ENCODE measurements around the gene DOK6.

Gene DOK6

DNA sequence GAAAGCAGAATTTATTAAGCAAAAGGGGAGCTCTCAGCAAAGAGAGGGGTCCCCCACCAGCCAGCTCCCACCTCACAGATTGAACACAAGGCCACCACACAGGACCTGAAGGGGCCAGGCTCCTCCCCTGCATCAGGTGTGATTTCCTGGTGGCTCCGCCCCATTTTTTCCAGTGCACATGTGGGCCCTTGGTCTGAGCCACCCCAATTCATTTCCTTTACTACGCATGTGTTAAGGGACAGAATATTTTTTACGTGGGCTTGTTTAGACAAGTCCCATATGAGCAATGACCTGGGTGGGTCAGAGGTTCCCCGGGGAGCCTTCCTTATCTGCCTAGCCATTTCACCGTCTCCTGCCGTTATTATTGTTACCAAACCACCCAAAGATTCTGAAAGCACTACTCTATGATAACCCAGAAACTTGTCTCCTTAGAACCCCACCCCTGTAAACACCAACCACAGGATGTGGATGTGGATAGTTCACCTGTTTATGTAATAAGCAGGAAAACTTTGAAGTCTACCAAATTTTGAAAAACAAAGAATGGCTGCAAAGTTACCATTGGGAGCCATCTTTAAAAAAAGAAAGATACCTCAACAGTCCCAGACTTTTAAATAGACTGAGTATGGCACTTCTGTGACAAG is 355.3 kb downstream of the DOK6 start:
- DNase-seq, result no peak

DNA sequence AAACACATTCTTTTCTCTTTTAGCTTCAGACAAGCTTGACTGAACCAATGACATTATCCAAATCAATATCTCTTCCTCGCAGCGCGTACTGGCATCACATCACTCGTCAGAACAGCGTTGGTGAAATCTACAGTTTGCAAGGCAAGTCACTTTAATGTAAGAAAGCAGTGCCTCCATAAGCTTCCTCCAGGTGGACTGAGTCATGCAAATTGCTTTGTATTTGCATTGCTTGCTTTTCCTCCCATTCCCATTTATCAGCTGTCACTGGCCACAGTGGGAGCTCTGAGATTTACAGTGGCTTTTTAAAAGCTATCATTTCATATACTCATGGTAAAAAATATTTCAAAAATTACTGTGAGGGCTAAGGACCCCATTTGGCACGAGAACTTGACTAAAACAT is 357.0 kb downstream of the DOK6 start:
- no peak for DNase-seq

DNA sequence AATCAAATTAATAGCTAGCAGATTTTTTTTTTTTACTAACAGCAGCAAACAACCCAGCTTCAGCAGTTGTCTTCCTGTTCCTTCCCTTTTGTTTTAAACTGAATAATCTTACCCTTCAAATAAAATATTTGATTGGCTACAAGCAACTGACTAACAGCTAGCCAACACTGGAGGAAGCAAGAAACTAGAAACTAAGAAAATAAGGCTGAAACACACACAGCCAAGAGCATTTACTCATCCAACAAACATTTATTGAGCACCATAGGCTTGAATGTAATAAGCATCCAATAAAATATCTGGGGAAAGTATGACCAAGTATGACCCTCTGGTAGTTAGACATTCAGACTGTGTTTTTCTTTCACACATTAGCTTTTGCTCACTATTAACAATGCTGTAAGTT is 357.8 kb downstream of the DOK6 start:
- no peak for DNase-seq

DNA sequence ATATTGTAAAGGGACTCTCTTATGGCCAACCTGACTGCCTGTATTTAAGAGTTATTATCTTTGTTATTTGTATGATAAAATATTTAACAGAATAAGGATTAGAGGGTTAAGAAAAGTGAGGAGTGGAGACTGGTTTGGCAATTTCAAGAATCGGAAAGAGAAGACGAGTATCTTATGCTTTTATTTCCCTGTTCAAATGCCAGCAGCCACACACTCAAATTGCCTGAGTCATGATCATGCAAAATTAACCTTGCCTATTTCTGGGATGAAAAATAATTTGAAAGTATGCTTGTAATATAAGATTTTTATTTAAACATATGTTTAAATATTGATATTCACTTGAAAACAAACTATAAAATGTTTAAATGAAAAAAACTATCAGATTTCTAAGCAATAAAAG is 358.4 kb downstream of the DOK6 start:
- no peak for DNase-seq

DNA sequence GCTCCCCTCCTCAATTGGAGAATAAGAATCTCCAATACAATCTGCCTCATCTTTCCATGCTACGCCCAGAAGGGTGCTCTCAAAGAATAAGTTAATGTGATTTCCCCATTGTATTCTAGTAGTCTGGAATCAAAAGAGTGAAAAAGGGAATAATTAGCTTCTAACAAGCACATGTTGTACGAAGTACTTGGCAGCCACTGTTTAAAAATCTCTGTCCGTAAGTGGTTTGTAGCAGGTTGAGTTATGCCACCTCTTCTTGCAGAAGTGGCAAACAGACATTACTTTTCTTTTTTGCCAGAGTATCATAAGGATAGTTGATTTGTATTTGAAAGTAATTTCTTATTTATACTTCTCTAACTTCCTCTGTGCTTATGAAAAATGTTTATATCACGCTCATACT is 362.3 kb downstream of the DOK6 start:
- DNase-seq, result no peak

DNA sequence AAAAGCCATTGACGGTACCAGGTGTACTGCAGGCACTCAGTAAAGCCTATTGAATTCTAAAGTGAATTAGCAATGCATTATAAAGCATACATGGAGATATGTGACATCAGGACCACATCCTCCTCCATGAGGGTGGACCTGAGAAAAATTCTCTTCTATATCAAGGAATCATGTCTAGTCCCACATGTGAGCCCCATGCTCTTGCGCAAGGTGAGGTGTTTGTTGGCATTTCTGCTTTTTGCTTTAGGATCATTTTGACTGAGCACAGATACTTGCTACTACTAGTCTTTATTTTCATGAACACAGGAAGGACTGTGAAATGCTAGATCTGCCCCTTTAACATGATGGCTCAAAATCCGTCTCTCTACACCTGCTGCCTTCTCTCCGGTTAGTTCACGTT is 363.1 kb downstream of the DOK6 start:
- no peak for DNase-seq

DNA sequence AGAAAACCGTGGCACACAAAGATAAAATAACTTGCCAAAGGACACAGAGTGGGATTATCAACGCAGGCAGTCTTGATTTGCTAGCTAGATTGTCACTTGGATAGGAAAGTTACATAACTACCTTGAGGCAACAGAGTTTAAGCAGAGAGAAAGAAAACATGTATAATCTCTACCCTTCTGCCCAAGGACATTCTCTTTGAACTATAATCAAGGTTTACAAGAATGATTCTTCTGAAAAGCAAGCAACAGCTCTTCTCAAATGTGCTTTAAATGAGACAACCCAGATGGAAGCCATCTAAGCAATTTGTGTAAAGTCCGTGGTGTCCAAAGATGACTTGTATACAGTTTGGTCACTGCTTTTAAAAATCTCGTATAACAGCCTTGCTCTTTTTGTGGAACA is 369.6 kb downstream of the DOK6 start:
- no peak for DNase-seq

DNA sequence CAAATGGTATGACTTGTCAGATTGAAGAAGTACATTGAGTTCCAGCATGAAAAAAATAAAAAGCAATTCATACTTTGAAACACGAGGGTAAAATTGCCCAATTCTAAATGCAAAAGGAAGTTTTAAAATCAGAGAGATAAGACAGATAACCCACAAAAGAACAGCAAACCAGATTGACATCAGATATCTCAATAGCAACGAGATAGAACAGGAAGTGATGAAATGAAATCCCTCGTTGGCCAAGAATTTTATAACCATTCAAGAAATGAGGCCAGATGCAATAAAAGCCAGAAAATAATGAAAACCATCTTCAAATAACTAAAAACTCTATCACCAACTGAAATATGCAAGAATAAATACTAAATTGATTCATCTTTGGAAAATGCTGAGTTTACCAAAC is 374.1 kb downstream of the DOK6 start:
- no peak for DNase-seq

DNA sequence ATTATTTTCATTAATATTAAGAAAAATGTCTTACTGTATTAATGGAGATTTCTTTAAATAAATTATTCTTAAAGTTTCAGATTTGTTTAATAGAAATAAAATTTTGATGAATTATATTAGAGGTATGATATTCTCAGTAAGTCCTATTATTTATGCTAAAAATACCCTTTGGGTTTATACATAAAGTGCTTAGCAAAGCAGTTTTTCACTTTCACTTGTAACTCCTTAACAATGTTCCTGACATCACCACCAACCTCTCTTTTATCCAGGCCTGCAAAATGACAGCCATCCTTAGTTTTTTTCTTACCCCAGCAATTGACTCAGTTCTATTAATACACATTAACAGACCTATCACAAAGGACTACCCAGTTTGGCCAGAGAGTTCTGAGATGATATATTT is 376.6 kb downstream of the DOK6 start:
- no peak for DNase-seq

DNA sequence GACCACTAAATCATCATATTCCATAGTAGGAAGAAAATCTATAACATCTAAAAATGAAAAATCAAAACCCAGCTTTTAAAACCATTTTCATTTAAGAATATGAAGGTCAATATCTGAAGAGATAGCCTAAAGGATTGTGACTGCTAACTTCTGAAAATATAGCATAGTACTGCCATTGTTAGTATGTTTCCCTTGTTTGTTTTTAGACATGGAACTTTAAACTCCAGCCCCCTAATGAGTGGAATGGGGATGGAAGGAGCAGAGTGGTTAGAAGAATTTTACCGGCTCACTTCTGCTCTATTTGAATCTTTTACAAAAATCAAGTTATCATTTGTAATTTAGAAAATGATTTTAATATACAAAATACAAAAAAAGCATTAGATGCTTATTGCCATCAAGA is 378.0 kb downstream of the DOK6 start:
- no peak for DNase-seq

DNA sequence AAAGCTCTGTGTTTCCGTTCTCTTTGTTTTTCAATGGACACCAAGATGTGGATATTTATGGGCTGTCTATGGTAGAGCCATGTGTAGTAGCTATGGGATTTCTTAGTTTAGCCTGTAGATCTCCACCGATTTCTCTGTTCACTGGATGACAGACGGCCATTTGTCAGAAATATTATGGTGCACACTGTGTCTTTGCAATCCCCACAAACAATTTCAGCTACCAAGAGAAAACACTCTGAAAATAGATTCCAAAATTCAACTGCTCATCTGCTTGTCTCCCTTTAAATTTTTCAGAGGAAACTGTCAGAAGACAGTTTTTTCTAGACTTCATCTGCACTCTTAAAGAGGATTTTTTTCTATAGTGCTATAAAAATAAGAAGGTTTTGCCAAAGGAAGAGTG is 380.2 kb downstream of the DOK6 start:
- no peak for DNase-seq

DNA sequence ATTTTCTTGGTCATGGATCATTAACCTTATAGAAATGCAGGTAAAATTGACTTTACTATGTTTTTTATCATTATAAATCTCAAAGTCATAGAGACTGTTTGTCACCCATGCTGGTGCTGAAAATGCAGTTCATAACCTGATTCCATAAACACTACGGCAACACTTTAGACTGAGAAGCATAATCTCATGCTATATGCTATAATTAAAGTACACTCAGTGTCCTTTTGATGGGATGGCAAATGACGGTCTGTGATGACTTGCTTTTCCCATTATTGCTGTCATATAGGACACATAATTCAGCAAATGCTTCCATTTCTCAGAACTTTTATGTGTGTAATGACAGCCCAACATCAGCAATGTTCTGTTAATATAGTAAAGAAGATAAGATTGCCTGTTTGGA is 384.1 kb downstream of the DOK6 start:
- no peak for DNase-seq

DNA sequence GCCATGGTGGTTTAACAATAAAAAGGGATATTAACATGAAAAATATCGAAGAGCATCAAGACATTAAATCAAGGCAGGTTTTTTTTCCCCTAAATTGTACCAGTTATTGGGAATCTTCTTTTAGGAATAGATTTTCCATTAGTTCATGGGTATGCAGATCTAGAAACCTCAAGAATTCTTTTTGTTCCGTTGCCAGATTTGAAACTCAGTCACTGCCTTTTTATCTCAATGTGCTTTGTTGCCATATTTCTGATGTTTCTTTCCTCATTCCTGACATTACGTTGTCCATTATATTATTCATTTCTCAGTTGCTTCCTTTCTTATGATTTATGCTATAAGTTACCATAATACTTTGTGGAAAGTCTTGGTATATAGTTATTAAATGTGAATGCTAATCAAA is 384.8 kb downstream of the DOK6 start:
- no peak for DNase-seq

DNA sequence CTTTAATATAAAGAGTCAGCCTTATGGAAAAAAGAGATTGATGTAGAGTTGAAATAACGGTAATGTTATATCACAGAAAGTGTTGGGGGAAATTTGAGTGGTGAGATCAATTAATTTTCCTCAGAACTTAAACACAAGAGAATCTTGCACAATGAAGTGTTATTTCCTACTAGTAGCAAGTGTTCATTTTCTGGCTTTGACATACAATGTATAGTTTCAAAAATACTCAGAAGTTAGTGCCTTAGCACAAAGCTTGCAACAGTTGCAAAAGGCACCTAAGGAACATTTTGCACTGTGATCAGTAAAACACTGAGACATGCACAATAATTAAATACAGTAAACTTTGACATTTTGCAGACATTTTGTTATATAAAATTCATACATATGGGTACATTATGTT is 385.7 kb downstream of the DOK6 start:
- no peak for DNase-seq

DNA sequence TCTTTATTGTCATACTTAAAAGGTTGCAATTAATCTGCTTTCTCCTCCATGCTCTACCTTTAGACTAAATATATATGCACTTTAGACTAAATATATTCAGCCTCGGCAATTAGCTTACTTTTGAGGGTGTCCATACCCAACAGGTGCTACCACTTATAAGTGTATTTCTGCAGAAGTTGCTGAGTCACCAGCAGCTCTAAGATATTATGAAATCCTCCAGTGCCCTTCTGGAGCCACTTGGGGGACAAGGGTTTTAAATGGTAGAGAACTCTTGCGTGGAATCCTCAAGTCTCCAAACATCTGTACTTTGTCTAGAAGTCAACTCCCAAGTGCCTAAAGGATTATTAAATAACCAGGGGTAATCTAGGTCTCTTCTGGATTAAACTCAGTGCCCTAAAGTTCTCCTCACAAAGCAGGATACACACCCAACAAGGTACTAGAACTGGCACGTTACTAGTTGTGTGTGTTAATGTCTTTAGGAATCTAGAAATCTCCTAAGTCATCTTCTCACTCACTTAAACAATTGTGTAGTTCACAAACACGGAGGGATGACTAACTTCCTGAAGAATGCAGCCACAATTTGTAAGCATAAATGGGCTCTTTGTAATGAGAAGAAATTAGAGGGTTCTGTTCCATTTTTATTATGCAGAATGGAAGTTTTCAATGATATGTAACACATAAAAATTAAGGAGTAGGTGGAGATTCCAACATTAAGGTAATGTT is 387.3 kb downstream of the DOK6 start:
- no peak for DNase-seq

DNA sequence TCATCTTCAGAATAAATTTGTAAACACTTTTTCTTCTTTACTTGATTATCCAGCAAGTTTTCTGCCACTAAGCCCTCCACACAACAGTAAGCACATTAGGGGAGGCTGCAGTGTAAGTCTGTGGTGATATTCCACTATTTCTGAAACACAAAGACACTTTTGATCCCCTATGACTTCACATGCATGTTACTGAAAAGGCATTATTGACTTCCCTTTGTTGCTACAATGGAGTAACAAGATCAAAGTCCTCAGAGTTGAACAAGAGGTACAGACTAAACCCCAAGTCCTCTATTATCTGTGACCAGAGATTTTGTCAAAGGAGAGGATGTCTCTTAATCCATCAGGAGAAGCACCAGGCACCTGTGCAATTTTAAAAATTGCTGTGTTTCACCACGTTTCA is 389.1 kb downstream of the DOK6 start:
- no peak for DNase-seq

DNA sequence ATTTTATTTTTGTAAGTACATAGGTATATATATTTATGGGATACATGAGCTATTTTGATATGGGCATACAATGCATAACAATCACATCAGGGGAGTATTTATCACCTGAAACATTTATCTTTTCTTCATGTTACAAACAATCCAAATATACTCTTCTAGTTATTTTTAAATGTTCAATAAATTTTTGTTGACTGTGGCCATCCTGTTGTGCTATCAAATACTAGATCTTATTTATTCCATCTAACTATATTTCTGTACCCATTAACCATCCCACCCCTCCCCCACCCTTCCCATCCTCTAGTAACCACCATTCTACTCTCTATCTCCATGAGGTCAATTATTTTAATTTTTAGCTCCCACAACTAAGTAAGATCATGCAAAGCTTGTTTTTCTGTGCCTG is 390.0 kb downstream of the DOK6 start:
- no peak for DNase-seq

DNA sequence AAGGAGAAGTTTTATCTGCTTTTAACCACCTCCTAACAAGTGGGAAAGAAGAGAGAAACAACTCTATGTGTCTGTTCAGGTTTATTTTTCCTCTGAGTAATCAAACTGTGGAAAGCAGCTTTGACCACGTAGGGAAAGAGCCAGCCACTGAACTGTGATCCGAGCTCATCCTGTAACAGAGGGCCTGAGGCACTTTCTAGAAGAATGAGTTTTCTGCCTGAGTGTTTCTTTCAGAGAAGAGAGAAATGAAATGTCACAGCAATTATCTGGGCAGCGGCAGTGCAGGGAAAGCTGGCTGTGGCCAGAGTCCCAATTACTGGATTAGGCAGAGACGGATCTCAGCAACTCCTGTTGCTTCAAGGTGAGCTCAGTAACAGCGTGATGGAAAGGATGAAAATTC is 395.1 kb downstream of the DOK6 start:
- no peak for DNase-seq

DNA sequence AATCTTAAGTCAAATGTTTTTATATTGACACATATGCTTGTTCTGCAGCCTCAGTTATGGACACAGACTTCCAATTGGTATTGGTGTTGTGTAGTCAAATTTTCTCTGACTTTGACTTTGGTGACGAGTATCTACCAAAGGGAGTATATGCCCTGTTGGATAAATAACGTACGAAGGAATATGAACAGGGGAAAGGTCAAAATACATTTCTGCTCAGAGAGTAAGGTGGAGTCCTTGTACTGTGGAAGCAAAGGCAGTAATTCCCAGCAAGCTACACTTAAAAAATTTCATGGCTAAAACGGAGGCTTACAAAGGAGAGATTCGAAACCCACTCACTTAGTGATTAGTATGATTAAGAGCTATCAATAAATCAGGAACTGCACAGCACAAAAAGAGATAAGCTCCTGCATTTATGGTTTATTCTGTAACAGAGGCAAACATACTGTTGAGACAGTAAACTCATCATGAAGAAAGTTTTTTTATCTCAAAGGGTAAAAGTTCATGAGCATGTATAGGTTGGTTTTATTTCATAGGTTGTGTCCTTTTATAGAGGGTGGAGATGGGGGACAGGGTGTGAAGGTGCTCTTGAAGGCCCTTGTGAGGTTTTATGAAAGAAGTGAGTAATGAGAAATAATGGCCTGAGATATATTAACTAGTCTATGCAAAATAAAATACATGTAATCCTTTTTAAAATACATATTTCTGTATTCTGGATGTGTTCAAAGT is 404.3 kb downstream of the DOK6 start:
- no peak for DNase-seq

DNA sequence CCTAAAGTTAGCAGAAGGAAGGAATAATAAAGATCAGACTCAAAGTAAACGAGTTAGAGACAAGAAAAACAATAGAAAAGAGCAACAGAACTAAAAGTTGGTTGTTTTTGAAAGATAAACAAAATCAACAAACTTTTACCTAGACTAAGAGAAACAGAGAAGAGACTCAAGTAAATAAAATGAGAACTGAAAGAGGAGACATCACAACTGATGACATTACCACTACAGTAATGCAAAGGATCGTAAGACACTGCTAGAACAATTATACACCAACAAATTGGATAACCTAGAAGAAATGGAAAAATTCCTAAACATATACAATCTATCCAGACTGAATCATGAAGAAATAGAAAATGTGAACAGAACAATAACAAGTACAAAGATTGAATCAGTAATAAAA is 407.7 kb downstream of the DOK6 start:
- DNase-seq, result no peak

DNA sequence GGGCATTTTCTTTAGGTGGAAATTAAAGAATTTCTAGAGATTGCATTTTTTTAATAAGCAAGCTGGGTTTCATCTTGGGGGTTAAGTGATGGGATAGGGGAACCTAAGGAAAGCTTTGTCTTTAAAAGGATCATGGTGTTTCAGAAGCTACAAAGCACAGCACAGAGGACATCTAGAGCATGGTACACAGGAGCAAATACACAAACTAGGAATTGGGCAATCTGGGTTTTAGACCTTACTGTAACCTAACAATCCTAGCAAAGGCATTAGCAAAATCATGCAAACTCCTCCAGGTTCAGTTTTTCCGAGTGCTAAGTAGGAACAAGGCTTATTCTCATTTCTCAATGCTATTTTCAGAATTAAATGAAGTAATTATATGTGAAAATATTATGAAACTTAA is 412.9 kb downstream of the DOK6 start:
- no peak for DNase-seq

DNA sequence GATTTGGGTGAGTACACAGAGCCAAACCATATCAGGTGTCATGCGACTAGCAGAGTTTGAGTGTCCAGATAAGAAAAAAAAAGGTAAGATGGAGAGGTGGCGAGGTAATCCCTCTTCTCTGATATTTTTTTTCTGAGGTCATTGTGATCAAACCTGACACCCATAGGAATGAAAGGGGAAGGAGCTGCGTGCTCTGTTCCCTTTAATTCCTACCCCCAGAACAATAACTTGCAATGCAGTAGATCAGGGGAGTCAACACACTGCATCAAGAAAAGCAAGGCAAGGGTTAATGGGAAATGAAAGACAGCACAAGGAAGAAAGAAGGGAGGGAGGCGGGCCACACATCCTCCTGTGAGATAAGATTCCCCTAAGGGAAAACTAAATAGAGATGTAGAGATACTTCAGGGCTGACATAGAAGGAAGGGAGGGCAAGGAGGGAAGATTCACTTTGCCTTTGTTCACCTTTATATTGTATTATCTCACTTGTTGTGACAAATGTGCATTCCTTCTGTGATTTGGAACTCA is 414.2 kb downstream of the DOK6 start:
- no peak for DNase-seq

DNA sequence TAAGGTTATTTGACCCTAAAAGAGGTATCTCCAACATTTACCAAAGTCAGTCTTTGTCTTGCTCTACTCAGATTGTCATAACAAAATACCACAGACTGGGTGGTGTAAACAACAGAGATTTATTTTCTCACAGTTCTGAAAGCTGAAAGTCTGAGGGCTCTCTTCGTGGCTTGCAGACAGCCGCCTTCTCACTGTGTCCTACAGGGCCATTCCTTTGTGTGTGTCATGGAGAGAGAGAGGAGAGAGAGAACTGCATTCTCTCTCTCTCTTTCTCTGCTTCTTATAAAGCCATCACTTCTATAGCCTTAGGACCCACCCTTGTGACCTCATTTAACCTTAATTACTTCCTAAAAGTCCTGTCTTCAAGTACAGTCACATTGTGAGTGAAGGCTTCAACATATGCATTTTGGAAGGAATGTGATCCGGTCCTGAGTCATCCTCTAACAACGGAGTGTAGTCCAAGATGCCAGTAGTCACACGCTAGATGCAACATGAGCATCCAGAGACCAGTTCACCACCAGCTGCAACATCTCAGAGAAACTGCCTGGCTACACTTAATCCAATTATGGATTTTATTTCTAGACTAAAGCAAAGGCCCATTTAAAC is 416.8 kb downstream of the DOK6 start:
- DNase-seq, result no peak

DNA sequence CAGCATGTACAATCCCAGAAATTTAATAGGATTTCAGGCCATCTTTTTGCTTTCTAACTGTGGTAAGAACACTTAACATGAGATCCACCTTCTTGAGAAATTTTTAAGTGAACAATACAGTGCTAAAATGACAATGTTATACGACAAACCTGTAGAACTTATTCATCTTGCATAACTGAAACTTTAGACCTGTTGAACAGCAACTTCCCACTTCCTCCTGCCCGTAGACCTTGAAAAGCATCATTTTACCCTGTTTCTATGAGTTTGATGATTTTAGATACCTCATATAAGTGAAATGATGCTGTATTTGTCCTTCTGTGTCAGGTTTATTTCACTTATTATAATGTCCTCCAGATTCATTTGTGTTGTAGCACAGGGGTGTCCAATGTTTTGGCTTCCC is 418.8 kb downstream of the DOK6 start:
- DNase-seq, result no peak

All from T-helper 9 cell (primary cell).